ENCODE results near the gene C11orf98.

Gene C11orf98

DNA sequence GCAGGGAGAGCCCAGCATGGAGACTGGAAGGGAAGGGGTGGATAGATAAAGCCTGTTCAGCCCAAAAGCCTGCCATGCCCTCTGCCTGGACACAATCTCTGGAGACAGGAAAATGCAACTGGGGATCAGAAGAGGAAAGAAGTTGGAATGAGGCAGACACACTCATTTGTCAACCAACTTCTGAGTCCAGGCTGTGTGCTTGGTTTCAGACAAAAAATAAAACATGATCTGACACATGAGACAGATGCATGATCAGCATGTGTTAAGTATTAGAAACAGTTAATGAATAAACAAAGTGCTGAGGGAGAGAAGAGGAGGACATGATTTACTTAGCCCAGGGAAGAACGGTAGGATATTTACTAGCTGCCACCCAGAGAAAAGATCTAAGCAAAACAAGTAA is 23.5 kb upstream of the C11orf98 start:
- TF ChIP-seq CTCF (IDR thresholded peaks at IDR 0.05; ENCODE audit: insufficient read depth, low read length, missing control alignments): no peak
- DNase-seq (ENCODE audit: low read depth, low spot score): no peak
- ChIA-PET POLR2A (interaction anchor here (2.0 to 3.6 kb wide), 4 partner anchors 18 to 153 kb away, joined by 6 to 43 read pairs (median 12); partner anchors contain the start of genes BSCL2, C11orf98 and CSKMT), CTCF (interaction anchor here (1.2 to 10.7 kb wide), 7 partner anchors 7 to 295 kb away, joined by 3 to 152 read pairs (median 8); partner anchors contain the start of genes BSCL2, GNG3, LBHD1 and UBXN1)
- peak overlapping the region; percentile 9; the same call in 1 of the 2 replicates for H3K4me3 ChIP-seq (ENCODE audit: low read depth, low read length)

- ChIA-PET CTCF (interaction anchor here (1.1 to 10.7 kb wide), 7 partner anchors 6 to 294 kb away, joined by 3 to 152 read pairs (median 6); partner anchors contain the start of genes BSCL2, GNG3, LBHD1 and UBXN1), POLR2A (interaction anchor here (1.1 to 3.6 kb wide), 2 partner anchors 23 kb away, joined by 3 to 43 read pairs; partner anchors contain the start of genes C11orf98 and CSKMT)
- no peak for DNase-seq (ENCODE audit: low read depth, low spot score)
- TF ChIP-seq CTCF (IDR thresholded peaks at IDR 0.05; ENCODE audit: insufficient read depth, low read length, missing control alignments): no peak
- peak overlapping the region; percentile 9; the same call in 1 of the 2 replicates for H3K4me3 ChIP-seq (ENCODE audit: low read depth, low read length)
Measured at GRCh38 chr11:62687508-62688396, 22.7 kb upstream of the C11orf98 start.

GRCh38 chr11:62682518-62682917 is 17.5 kb upstream of the C11orf98 start:
- no peak for TF ChIP-seq CTCF (IDR thresholded peaks at IDR 0.05; ENCODE audit: insufficient read depth, low read length, missing control alignments)
- ChIA-PET POLR2A (no interaction called here), CTCF (interaction anchor here (0.7 to 7.4 kb wide), 2 partner anchors 10 to 112 kb away, joined by 3 to 128 read pairs; partner anchors contain the start of gene LRRN4CL)
- H3K4me3 ChIP-seq (ENCODE audit: low read depth, low read length): no peak overlapping the region
- DNase-seq (ENCODE audit: low read depth, low spot score): no peak

DNA sequence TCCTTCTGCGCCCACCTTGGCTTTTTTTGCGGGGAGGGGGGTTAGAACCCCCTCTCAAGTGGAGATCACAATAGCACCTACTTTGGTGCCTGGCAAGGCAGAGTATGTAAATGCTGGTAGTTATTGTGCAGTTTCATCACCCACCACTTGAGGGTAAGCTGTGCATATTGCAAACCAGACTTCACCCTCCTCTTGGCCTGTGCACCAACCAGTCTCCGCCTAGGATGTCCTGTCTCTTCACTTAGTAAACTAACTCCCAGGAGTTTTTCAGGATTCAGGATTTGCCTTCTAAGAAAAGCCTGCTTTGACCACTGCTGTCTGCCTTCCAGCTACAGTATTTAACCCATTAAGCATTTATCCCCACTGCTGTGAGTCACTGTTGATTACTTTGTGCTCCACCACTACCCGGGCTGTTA is 15.8 kb upstream of the C11orf98 start:
- H3K4me3 ChIP-seq (ENCODE audit: low read depth, low read length): no peak overlapping the region
- DNase-seq (ENCODE audit: low read depth, low spot score): no peak
- ChIA-PET CTCF (interaction anchor here (0.6 to 7.4 kb wide), 29 partner anchors 10 to 298 kb away, joined by 3 to 128 read pairs (median 4); partner anchors contain the start of genes BSCL2, C11orf98, CSKMT and GNG3), POLR2A (interaction anchor here (0.6 to 3.8 kb wide), 7 partner anchors 9 to 568 kb away, joined by 3 to 42 read pairs (median 6); partner anchors contain the start of genes BSCL2, C11orf98, CSKMT and GNG3)
- peak; percentile 70 for TF ChIP-seq CTCF (IDR thresholded peaks at IDR 0.05; ENCODE audit: insufficient read depth, low read length, missing control alignments)

- no peak for TF ChIP-seq CTCF (IDR thresholded peaks at IDR 0.05; ENCODE audit: insufficient read depth, low read length, missing control alignments)
- peak within 1 kb of the TSS; percentile 95 for H3K4me3 ChIP-seq (ENCODE audit: low read depth, low read length)
- POLR2A ChIA-PET: interaction anchor here (0.7 to 3.8 kb wide), 5 partner anchors 7 to 88 kb away, joined by 3 to 42 read pairs (median 4); partner anchors contain the start of genes C11orf98, CSKMT, LBHD1 and LRRN4CL
- CTCF ChIA-PET: interaction anchor here (1.2 to 7.4 kb wide), 5 partner anchors 11 to 37 kb away, joined by 3 to 128 read pairs (median 4); partner anchors contain the start of gene LRRN4CL
- no peak for DNase-seq (ENCODE audit: low read depth, low spot score)
Measured at GRCh38 chr11:62678770-62679696, 14.0 kb upstream of the C11orf98 start, which contains the start of gene UBXN1. TSS of gene UBXN1 (minus strand) at chr11:62679073. CDS start at chr11:62678923, 150 bp downstream.
